ENCODE results near the gene ALDH1L1. TPM values are rescaled to one million over a fixed set of nuclear protein-coding genes. Genes with fewer than 3 reads are reported as not detected.

ALDH1L1 gene
- total RNA-seq, 4 donors from 2014 or later, result 19.2 to 39.9 (median 25.9) TPM

DNA sequence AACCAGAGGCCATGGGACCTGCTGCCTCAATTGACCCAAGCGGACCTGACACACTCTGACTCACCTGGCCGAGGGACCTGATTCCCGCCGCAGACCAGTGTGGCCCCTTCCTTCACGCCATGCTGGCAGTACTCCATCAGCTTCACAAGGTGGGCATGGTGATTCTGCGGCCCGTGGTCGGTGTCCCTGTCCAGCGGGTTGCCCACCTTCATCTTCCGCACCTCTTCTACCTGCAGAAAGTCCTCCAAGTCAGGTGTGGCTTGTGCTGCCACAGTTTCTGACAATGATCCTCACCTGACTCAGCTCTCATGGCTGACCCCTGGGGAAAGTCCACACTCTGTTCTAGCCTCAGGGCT is 70.5 kb downstream of the ALDH1L1 start:
- H3K27me3 ChIP-seq, result no peaks in the 10 kb centered on the region
- intact Hi-C loops (cut with DNase I), result no loop called here
- peaks cover 8 to 54% (median 29%) of the 10 kb centered on the region in 4 donors for H3K36me3 ChIP-seq
- H3K27ac ChIP-seq (replicated peaks in 1 of 4), result no peak overlapping the region
- H3K4me1 ChIP-seq, result no peaks in the 10 kb centered on the region
- TF ChIP-seq EP300 (IDR thresholded peaks at IDR 0.05) (no peak), POLR2AphosphoS5 (IDR thresholded peaks at IDR 0.05) (no peak), POLR2A (IDR thresholded peaks at IDR 0.05; ENCODE audit: low read depth) (no peak)
- TF ChIP-seq, protein P1, sequence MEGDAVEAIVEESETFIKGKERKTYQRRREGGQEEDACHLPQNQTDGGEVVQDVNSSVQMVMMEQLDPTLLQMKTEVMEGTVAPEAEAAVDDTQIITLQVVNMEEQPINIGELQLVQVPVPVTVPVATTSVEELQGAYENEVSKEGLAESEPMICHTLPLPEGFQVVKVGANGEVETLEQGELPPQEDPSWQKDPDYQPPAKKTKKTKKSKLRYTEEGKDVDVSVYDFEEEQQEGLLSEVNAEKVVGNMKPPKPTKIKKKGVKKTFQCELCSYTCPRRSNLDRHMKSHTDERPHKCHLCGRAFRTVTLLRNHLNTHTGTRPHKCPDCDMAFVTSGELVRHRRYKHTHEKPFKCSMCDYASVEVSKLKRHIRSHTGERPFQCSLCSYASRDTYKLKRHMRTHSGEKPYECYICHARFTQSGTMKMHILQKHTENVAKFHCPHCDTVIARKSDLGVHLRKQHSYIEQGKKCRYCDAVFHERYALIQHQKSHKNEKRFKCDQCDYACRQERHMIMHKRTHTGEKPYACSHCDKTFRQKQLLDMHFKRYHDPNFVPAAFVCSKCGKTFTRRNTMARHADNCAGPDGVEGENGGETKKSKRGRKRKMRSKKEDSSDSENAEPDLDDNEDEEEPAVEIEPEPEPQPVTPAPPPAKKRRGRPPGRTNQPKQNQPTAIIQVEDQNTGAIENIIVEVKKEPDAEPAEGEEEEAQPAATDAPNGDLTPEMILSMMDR (IDR thresholded peaks at IDR 0.05), result no peak
- H3K9me3 ChIP-seq, result no peaks in the 10 kb centered on the region
- H3K4me3 ChIP-seq, result no peak overlapping the region
- 90% methylated on average over 2 of the region's 10 CpGs for WGBS
- DNase-seq (ENCODE audit: extremely low spot score), result peak; percentile 90

DNA sequence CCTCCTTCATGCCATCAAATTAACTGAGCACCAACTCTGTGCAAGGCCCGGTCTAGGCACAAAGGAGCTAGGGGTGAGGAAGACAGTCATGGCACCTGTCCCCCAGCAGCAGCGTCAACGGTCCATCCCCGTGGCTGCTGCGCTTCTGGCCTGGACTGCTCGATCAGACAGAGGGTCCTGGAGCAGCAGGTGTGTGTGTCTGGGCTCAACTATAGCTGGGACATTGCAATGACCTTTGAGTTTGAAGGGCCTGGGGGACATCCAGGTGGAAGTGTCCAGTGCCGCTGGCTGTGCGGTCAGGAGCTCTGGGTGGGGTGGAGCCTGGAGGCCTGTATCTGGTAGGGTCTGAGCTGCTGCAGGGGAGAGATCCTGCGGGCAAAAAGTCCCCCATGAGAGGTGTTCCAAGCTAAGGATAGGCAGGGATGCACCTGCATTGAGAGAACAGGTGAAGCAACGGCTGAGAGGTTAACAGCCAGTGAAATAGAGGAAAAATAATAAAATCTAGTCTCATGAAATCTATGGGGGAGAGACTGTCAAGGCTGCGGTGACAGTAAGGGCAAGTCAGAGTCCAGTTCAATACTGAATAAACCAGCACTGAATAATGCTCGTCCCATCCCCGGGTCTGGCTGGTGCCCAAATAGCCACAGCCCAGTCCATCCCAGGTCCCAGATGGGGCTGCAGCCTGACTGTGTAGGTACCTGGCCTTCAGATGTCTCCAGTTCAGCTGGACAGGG is 71.1 kb downstream of the ALDH1L1 start:
- 88% methylated on average over 13 of the region's 13 CpGs for WGBS
- Histone ChIP-seq H3K27ac (replicated peaks in 1 of 4) (no peak overlapping the region), H3K36me3 (peaks cover 8 to 58% (median 32%) of the 10 kb centered on the region in 4 donors), H3K27me3 (no peaks in the 10 kb centered on the region), H3K9me3 (no peaks in the 10 kb centered on the region), H3K4me1 (no peaks in the 10 kb centered on the region), H3K4me3 (no peak overlapping the region)
- TF ChIP-seq POLR2A (IDR thresholded peaks at IDR 0.05; ENCODE audit: low read depth), result no peak
- TF ChIP-seq EP300 (IDR thresholded peaks at IDR 0.05), result no peak
- TF ChIP-seq, protein P1 (IDR thresholded peaks at IDR 0.05), result no peak
- no peak for TF ChIP-seq POLR2AphosphoS5 (IDR thresholded peaks at IDR 0.05)
- intact Hi-C loops (cut with DNase I), result no loop called here
- DNase-seq (ENCODE audit: extremely low spot score), result peak; percentile 87

DNA sequence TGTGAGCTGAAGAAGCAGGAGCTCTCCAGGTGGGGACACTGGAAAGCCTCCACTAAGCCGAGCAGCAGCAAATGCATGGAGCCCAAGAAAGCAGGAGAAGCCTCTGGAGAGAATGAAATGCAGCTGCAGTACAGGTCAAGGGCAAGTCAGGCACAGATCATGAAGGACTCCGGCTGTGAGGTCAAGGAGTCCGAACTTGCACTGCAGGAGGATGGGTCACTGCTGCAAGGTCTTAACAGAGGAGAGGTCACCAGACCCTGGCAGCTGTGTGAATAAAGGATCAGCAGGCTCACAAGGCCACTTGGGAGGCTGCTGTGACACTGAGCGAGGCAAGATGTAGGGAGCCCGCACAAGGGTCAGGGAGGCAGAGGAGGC is 71.7 kb downstream of the ALDH1L1 start:
- no peak overlapping the region for H3K27ac ChIP-seq (replicated peaks in 1 of 4)
- H3K27me3 ChIP-seq, result no peaks in the 10 kb centered on the region
- TF ChIP-seq POLR2AphosphoS5 (IDR thresholded peaks at IDR 0.05), result no peak
- TF ChIP-seq, protein P1 (IDR thresholded peaks at IDR 0.05), result no peak
- no peak for TF ChIP-seq POLR2A (IDR thresholded peaks at IDR 0.05; ENCODE audit: low read depth)
- no peak for TF ChIP-seq EP300 (IDR thresholded peaks at IDR 0.05)
- peaks cover 0 to under 1% (median 0%) of the 10 kb centered on the region in 4 donors for H3K4me1 ChIP-seq
- no peak overlapping the region for H3K4me3 ChIP-seq
- peaks cover 8 to 65% (median 35%) of the 10 kb centered on the region in 4 donors for H3K36me3 ChIP-seq
- intact Hi-C loops (cut with DNase I), result no loop called here
- DNase-seq (ENCODE audit: extremely low spot score), result no peak
- H3K9me3 ChIP-seq, result no peaks in the 10 kb centered on the region
- WGBS, result 82% methylated on average over 5 of the region's 5 CpGs

GRCh38 chr3:126107957-126108675 is 72.3 kb downstream of the ALDH1L1 start:
- no peak overlapping the region for H3K4me3 ChIP-seq
- intact Hi-C loops (cut with DNase I), result no loop called here
- peak; percentile 86 for DNase-seq (ENCODE audit: extremely low spot score)
- TF ChIP-seq POLR2A (IDR thresholded peaks at IDR 0.05; ENCODE audit: low read depth) (no peak), EP300 (IDR thresholded peaks at IDR 0.05) (no peak), POLR2AphosphoS5 (IDR thresholded peaks at IDR 0.05) (no peak)
- TF ChIP-seq, protein P1 (IDR thresholded peaks at IDR 0.05), result no peak
- peaks cover 8 to 68% (median 36%) of the 10 kb centered on the region in 4 donors for H3K36me3 ChIP-seq
- H3K27me3 ChIP-seq, result no peaks in the 10 kb centered on the region
- no peaks in the 10 kb centered on the region for H3K9me3 ChIP-seq
- peaks cover 1 to 6% (median 4%) of the 10 kb centered on the region in 4 donors for H3K4me1 ChIP-seq
- no peak overlapping the region for H3K27ac ChIP-seq (replicated peaks in 1 of 4)
- WGBS, result 95% methylated on average over 8 of the region's 8 CpGs
